Activated T-helper 1 cell treated with anti-CD3 and anti-CD28 coated beads, Interleukin-12 subunit alpha, Interleukin-12 subunit beta, Interleukin-2, Interleukin-4 antibody, amounts not matched to agents 30 ng/mL and 10 ng/mL and 1 ng/mL, durations not matched to agents 14 hours and 24 hours and 36 hours (primary cell): ENCODE data around the gene ITPKC. TPM values are rescaled to one million over a fixed set of nuclear protein-coding genes. Genes with fewer than 3 reads are reported as not detected.

Experiments used
- DNase-seq: peaks from one replicate; pipeline ENCODE4 v3.0.0; 2021; ENCODE audit warnings: low spot score
- H3K27ac Mint-ChIP-seq: one replicate; pipeline ENCODE4 v1.8.0; 2021; ENCODE audit warnings: mild to moderate bottlenecking, mixed read lengths
- H3K27me3 Mint-ChIP-seq: one replicate; pipeline ENCODE4 v1.8.0; 2022; ENCODE audit warnings: mild to moderate bottlenecking, moderate library complexity, mixed read lengths; ENCODE audit not compliant: insufficient read depth
- H3K36me3 Mint-ChIP-seq: one replicate; pipeline ENCODE4 v1.8.0; 2021; ENCODE audit warnings: low read depth, mixed read lengths
- H3K4me1 Mint-ChIP-seq: one replicate; pipeline ENCODE4 v1.8.0; 2021; ENCODE audit warnings: low read depth, mixed read lengths
- H3K4me3 Mint-ChIP-seq: one replicate; pipeline ENCODE4 v1.8.0; 2021; ENCODE audit warnings: mild to moderate bottlenecking, moderate library complexity, mixed read lengths
- H3K9me3 Mint-ChIP-seq: one replicate; pipeline ENCODE4 v1.8.0; 2021; ENCODE audit warnings: mixed read lengths
- intact Hi-C: fragments of 100-400 bp; cut with micrococcal nuclease; formaldehyde crosslinking; loops from one replicate; pipeline ENCODE4 v1.15.1; 2024
- total RNA-seq: library from RNA; stranded (reverse); gene quantifications from 2 replicates; pipeline ENCODE4 v1.2.3, GENCODE V29; 2022

ITPKC gene
- total RNA-seq: 8.7 and 9.9 TPM in 2 replicates

GRCh38 chr19:40716482-40717324 lies at the start of gene ITPKC, which contains the start of gene COQ8B:
ITPKC (plus strand) TSS chr19:40717112; CDS start chr19:40717136, 24 bp downstream.
COQ8B (minus strand) TSS chr19:40716886; CDS start chr19:40714632, 2,254 bp downstream.
- Mint-ChIP-seq H3K4me3 (peak within 1 kb of the TSS; percentile 97), H3K9me3 (no peaks in the 10 kb centered on the region), H3K27me3 (no peaks in the 10 kb centered on the region), H3K36me3 (peaks cover 17% of the 10 kb centered on the region), H3K4me1 (peaks cover 45% of the 10 kb centered on the region), H3K27ac (peak within 1 kb of the TSS; percentile 95)
- peak; percentile 100 for DNase-seq
- intact Hi-C loops: loop anchor here (1.0 to 10.0 kb wide), 8 partner anchors 34 to 1171 kb away; partner anchors contain the start of genes ACTMAP, AKT2, BLVRB and C19orf47

GRCh38 chr19:40667602-40668001 lies 49.3 kb upstream of the ITPKC start:
- peaks cover 4% of the 10 kb centered on the region for H3K9me3 Mint-ChIP-seq
- H3K27me3 Mint-ChIP-seq: peaks cover 2% of the 10 kb centered on the region
- H3K4me3 Mint-ChIP-seq: no peak overlapping the region
- H3K36me3 Mint-ChIP-seq: peaks cover 26% of the 10 kb centered on the region
- H3K4me1 Mint-ChIP-seq: peaks cover 20% of the 10 kb centered on the region
- no peak for DNase-seq
- intact Hi-C loops: no loop called here
- H3K27ac Mint-ChIP-seq: no peak overlapping the region

- peaks cover 10% of the 10 kb centered on the region for H3K4me1 Mint-ChIP-seq
- H3K27ac Mint-ChIP-seq: no peak overlapping the region
- H3K4me3 Mint-ChIP-seq: no peak overlapping the region
- H3K9me3 Mint-ChIP-seq: peaks cover 4% of the 10 kb centered on the region
- DNase-seq: no peak
- peaks cover 26% of the 10 kb centered on the region for H3K36me3 Mint-ChIP-seq
- no peaks in the 10 kb centered on the region for H3K27me3 Mint-ChIP-seq
- intact Hi-C loops: no loop called here
These were observed 47.8 kb upstream of the ITPKC start for GRCh38 chr19:40668991-40669614.

- H3K4me1 Mint-ChIP-seq: peaks cover 6% of the 10 kb centered on the region
- H3K27me3 Mint-ChIP-seq: no peaks in the 10 kb centered on the region
- H3K36me3 Mint-ChIP-seq: peaks cover 28% of the 10 kb centered on the region
- intact Hi-C loops: no loop called here
- H3K4me3 Mint-ChIP-seq: no peak overlapping the region
- DNase-seq: no peak
- peaks cover 4% of the 10 kb centered on the region for H3K9me3 Mint-ChIP-seq
- no peak overlapping the region for H3K27ac Mint-ChIP-seq
These were observed 45.5 kb upstream of the ITPKC start for GRCh38 chr19:40671404-40671803.

- H3K4me1 Mint-ChIP-seq: peaks cover under 1% of the 10 kb centered on the region
- intact Hi-C loops: no loop called here
- H3K27me3 Mint-ChIP-seq: no peaks in the 10 kb centered on the region
- no peak overlapping the region for H3K4me3 Mint-ChIP-seq
- no peak overlapping the region for H3K27ac Mint-ChIP-seq
- peaks cover 24% of the 10 kb centered on the region for H3K36me3 Mint-ChIP-seq
- no peak for DNase-seq
- peaks cover 4% of the 10 kb centered on the region for H3K9me3 Mint-ChIP-seq
These were observed 44.9 kb upstream of the ITPKC start for GRCh38 chr19:40672038-40672437.

GRCh38 chr19:40672573-40673299 lies 44.2 kb upstream of the ITPKC start:
- H3K9me3 Mint-ChIP-seq: peaks cover 4% of the 10 kb centered on the region
- peaks cover 26% of the 10 kb centered on the region for H3K36me3 Mint-ChIP-seq
- intact Hi-C loops: no loop called here
- H3K27ac Mint-ChIP-seq: no peak overlapping the region
- DNase-seq: no peak
- H3K4me3 Mint-ChIP-seq: no peak overlapping the region
- H3K4me1 Mint-ChIP-seq: no peaks in the 10 kb centered on the region
- H3K27me3 Mint-ChIP-seq: no peaks in the 10 kb centered on the region

GRCh38 chr19:40673397-40673796 lies 43.5 kb upstream of the ITPKC start:
- Mint-ChIP-seq H3K4me3 (no peak overlapping the region), H3K27ac (no peak overlapping the region), H3K36me3 (peaks cover 27% of the 10 kb centered on the region), H3K27me3 (no peaks in the 10 kb centered on the region), H3K4me1 (no peaks in the 10 kb centered on the region), H3K9me3 (peaks cover 4% of the 10 kb centered on the region)
- DNase-seq: no peak
- intact Hi-C loops: no loop called here

- no peaks in the 10 kb centered on the region for H3K4me1 Mint-ChIP-seq
- H3K36me3 Mint-ChIP-seq: peaks cover 20% of the 10 kb centered on the region
- H3K27ac Mint-ChIP-seq: peak overlapping the region; percentile 41
- H3K9me3 Mint-ChIP-seq: peaks cover 4% of the 10 kb centered on the region
- no peak overlapping the region for H3K4me3 Mint-ChIP-seq
- no peaks in the 10 kb centered on the region for H3K27me3 Mint-ChIP-seq
- no peak for DNase-seq
- intact Hi-C loops: no loop called here
These were observed 42.6 kb upstream of the ITPKC start for GRCh38 chr19:40674291-40674690.

- no peaks in the 10 kb centered on the region for H3K4me1 Mint-ChIP-seq
- H3K27ac Mint-ChIP-seq: no peak overlapping the region
- no peaks in the 10 kb centered on the region for H3K9me3 Mint-ChIP-seq
- DNase-seq: no peak
- H3K36me3 Mint-ChIP-seq: peaks cover 13% of the 10 kb centered on the region
- H3K27me3 Mint-ChIP-seq: no peaks in the 10 kb centered on the region
- H3K4me3 Mint-ChIP-seq: no peak overlapping the region
- intact Hi-C loops: no loop called here
These were observed 39.8 kb upstream of the ITPKC start for GRCh38 chr19:40677156-40677555.

- H3K27me3 Mint-ChIP-seq: no peaks in the 10 kb centered on the region
- no peak overlapping the region for H3K4me3 Mint-ChIP-seq
- no peaks in the 10 kb centered on the region for H3K4me1 Mint-ChIP-seq
- H3K27ac Mint-ChIP-seq: no peak overlapping the region
- no peaks in the 10 kb centered on the region for H3K9me3 Mint-ChIP-seq
- no peak for DNase-seq
- peaks cover 25% of the 10 kb centered on the region for H3K36me3 Mint-ChIP-seq
- intact Hi-C loops: no loop called here
These were observed 35.9 kb upstream of the ITPKC start for GRCh38 chr19:40681039-40681438.

- Mint-ChIP-seq H3K27ac (no peak overlapping the region), H3K4me3 (no peak overlapping the region), H3K36me3 (peaks cover 27% of the 10 kb centered on the region), H3K27me3 (no peaks in the 10 kb centered on the region), H3K4me1 (no peaks in the 10 kb centered on the region), H3K9me3 (no peaks in the 10 kb centered on the region)
- intact Hi-C loops: no loop called here
- DNase-seq: no peak
These were observed 34.4 kb upstream of the ITPKC start for GRCh38 chr19:40682431-40682964.

- no peaks in the 10 kb centered on the region for H3K4me1 Mint-ChIP-seq
- no peak for DNase-seq
- H3K9me3 Mint-ChIP-seq: no peaks in the 10 kb centered on the region
- peaks cover 24% of the 10 kb centered on the region for H3K36me3 Mint-ChIP-seq
- intact Hi-C loops: no loop called here
- H3K27me3 Mint-ChIP-seq: no peaks in the 10 kb centered on the region
- no peak overlapping the region for H3K27ac Mint-ChIP-seq
- H3K4me3 Mint-ChIP-seq: no peak overlapping the region
These were observed 33.5 kb upstream of the ITPKC start for GRCh38 chr19:40683437-40683836.
